Neural progenitor cell (in vitro differentiated cells): ENCODE data around the gene CAMKMT.

Source experiments
- CTCF ChIP-seq: fragments of 200-600 bp; sonication (generic); IDR thresholded peaks from 2 replicates; pipeline ENCODE4 v1.5.1; 2017; ENCODE audit warnings: antibody characterized with exemption, mild to moderate bottlenecking
- EZH2 ChIP-seq: fragments of 200-600 bp; sonication (generic); IDR thresholded peaks from 2 replicates; pipeline ENCODE4 v1.6.1; 2017; ENCODE audit warnings: antibody characterized with exemption, mild to moderate bottlenecking, moderate library complexity

- no peak for TF ChIP-seq EZH2
- no peak for TF ChIP-seq CTCF
Measured at GRCh38 chr2:44570271-44570670, 208.5 kb downstream of the CAMKMT start.
